Adrenal gland (tissue), 5 donors: Measurements from ENCODE around the gene PLCB1.

Experiments used
- POLR2A ChIP-seq, 2 donors: fragments of 450-650 bp; IDR thresholded peaks; one replicate each; pipeline ENCODE4 v1.6.1; 2017; ENCODE audit warnings: antibody characterized with exemption in 2 of 2, mild to moderate bottlenecking in 2 of 2, moderate library complexity in 1 of 2
- TF ChIP-seq, protein P1 (sequence below), 6 experiments: fragments of 450-650 bp in 4 of 6; fragments of 200-600 bp in 2 of 6; sonication (generic) in 1 of 6; IDR thresholded peaks; 1 replicate in 5 of 6; 2 replicates in 1 of 6; pipeline versions ENCODE4 v1.5.1 to v1.8.0; 2016 to 2021; ENCODE audit warnings: antibody characterized with exemption in 6 of 6, mild to moderate bottlenecking in 2 of 6, moderate library complexity in 1 of 6
- donor health status: DM: no; HTN: no; CAD: no.

DNA sequence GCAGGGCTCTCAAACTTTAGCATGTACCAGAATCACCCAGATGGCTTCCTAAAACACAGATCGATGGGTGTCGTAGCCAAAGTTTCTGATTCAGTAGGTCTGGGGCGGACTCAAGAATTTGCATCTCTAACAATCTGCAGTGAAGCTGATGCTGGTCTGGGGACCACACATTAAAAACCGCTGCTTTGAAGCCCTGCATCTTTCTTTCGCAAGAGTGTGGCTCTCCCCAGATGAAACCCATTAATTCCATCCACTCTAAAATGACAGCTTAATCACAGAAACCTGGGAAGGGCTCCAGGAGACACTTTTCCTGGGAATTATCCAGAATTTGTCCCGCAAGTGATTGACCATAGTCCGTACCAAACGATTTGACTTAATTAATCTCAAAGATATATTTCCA lies 617.0 kb downstream of the PLCB1 start:
- no peak for TF ChIP-seq POLR2A (IDR thresholded peaks at IDR 0.05)
- TF ChIP-seq, protein P1, sequence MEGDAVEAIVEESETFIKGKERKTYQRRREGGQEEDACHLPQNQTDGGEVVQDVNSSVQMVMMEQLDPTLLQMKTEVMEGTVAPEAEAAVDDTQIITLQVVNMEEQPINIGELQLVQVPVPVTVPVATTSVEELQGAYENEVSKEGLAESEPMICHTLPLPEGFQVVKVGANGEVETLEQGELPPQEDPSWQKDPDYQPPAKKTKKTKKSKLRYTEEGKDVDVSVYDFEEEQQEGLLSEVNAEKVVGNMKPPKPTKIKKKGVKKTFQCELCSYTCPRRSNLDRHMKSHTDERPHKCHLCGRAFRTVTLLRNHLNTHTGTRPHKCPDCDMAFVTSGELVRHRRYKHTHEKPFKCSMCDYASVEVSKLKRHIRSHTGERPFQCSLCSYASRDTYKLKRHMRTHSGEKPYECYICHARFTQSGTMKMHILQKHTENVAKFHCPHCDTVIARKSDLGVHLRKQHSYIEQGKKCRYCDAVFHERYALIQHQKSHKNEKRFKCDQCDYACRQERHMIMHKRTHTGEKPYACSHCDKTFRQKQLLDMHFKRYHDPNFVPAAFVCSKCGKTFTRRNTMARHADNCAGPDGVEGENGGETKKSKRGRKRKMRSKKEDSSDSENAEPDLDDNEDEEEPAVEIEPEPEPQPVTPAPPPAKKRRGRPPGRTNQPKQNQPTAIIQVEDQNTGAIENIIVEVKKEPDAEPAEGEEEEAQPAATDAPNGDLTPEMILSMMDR (IDR thresholded peaks at IDR 0.05) = no peak
